A549 (cell line): Measurements from ENCODE around the gene HSD17B7. TPM values are rescaled to one million over a fixed set of nuclear protein-coding genes. Genes with fewer than 3 reads are reported as not detected.

ENCODE experiments used
- ATAC-seq, 2 experiments: fragments of 200-7000 bp in 1 of 2; fragments of >200 bp in 1 of 2; cut with Nextera tagmentation in 1 of 2; cut with Tn5 transposase in 1 of 2; 3 replicates each; pipeline versions ENCODE4 v1.8.0 to v1.9.1; 2018 to 2020; ENCODE audit warnings: mild to moderate bottlenecking in 1 of 2, moderate library complexity in 1 of 2
- CTCF ChIA-PET: fragments of 300-600 bp; sonication (Branson Sonifier 250); formaldehyde crosslinking; extraction: SDS; loops from one replicate; lab custom pipeline; 2021; ENCODE audit warnings: antibody characterized with exemption, inconsistent platforms; lab: Yijun Ruan, JAX
- POLR2A ChIA-PET: fragments of 350-600 bp; formaldehyde crosslinking; extraction: SDS; loops from one replicate; lab custom pipeline; 2021; ENCODE audit warnings: antibody characterized with exemption, inconsistent platforms; lab: Yijun Ruan, JAX
- DNase-seq, 2 experiments: peaks; one replicate each; pipeline versions ENCODE4 v3.0.0 to v3.0.0-alpha.2; 2011 to 2016; ENCODE audit warnings: low read depth in 1 of 2, low spot score in 1 of 2
- FAIRE-seq: peaks from 2 replicates; lab custom pipeline; 2011; peaks lifted over from hg19 to GRCh38; lab: Jason Lieb, UNC
- H3K27ac ChIP-seq, 2 experiments: fragments of >200 bp; sonication (Bioruptor Twin); formaldehyde crosslinking; 3 replicates each; pipeline ENCODE4 v1.5.1; 2016 to 2017
- H3K4me1 ChIP-seq: fragments of >200 bp; sonication (Bioruptor Twin); formaldehyde crosslinking; 3 replicates; pipeline ENCODE4 v1.6.1; 2016
- H3K4me2 ChIP-seq: fragments of >200 bp; sonication (Bioruptor Twin); formaldehyde crosslinking; 3 replicates; pipeline ENCODE4 v1.6.1; 2016
- H3K4me3 ChIP-seq: fragments of >200 bp; sonication (Bioruptor Twin); formaldehyde crosslinking; 3 replicates; pipeline ENCODE4 v1.5.1; 2016
- H3K9me3 ChIP-seq: fragments of >200 bp; sonication (Bioruptor Twin); formaldehyde crosslinking; 3 replicates; pipeline ENCODE4 v1.6.1; 2016
- CBX8 ChIP-seq: fragments of 200-600 bp; sonication (generic); IDR thresholded peaks from 2 replicates; pipeline ENCODE4 v1.6.1; 2016
- CEBPB ChIP-seq, 2 experiments: fragments of >200 bp in 1 of 2; sonication (Bioruptor Twin) in 1 of 2; formaldehyde crosslinking in 1 of 2; IDR thresholded peaks; 2 replicates each; pipeline ENCODE4 v1.6.1; 2012 to 2016
- EHF ChIP-seq: fragments of 250-450 bp; sonication (Bioruptor Pico); IDR thresholded peaks from 2 replicates; pipeline ENCODE4 v1.5.0; 2020; ENCODE audit warnings: mild to moderate bottlenecking
- FOXS1 ChIP-seq: fragments of 250-450 bp; sonication (Bioruptor Pico); IDR thresholded peaks from 2 replicates; pipeline ENCODE4 v1.5.0; 2020; ENCODE audit warnings: mild to moderate bottlenecking, moderate library complexity
- HOXB5 ChIP-seq: fragments of 250-450 bp; sonication (Bioruptor Pico); IDR thresholded peaks from 2 replicates; pipeline ENCODE4 v1.5.0; 2020; ENCODE audit warnings: mild to moderate bottlenecking, moderate library complexity
- KDM5A ChIP-seq: fragments of 200-600 bp; sonication (generic); IDR thresholded peaks from 2 replicates; pipeline ENCODE4 v1.6.1; 2016; ENCODE audit warnings: antibody characterized with exemption, mild to moderate bottlenecking
- MAZ ChIP-seq: fragments of 150-350 bp; IDR thresholded peaks from 2 replicates; pipeline ENCODE4 v1.6.1; 2014; ENCODE audit warnings: antibody characterized with exemption, low read depth, low read length, borderline replicate concordance
- MYC ChIP-seq: IDR thresholded peaks from 2 replicates; pipeline ENCODE4 v1.6.1; 2012; ENCODE audit warnings: mild to moderate bottlenecking, inconsistent platforms, low read length, improper control_type of control experiment, borderline replicate concordance
- NFE2L2 ChIP-seq: fragments of 150-350 bp; conservative IDR thresholded peaks from 2 replicates; pipeline ENCODE4 v1.6.1; 2014; ENCODE audit warnings: low read length
- NPAS2 ChIP-seq: fragments of 250-450 bp; sonication (Bioruptor Pico); IDR thresholded peaks from 2 replicates; pipeline ENCODE4 v1.8.0; 2022; ENCODE audit warnings: mild to moderate bottlenecking, moderate library complexity, borderline replicate concordance
- RAD21 ChIP-seq, 2 experiments: fragments of >200 bp in 1 of 2; sonication (Bioruptor Twin) in 1 of 2; formaldehyde crosslinking in 1 of 2; IDR thresholded peaks in 1 of 2; conservative IDR thresholded peaks in 1 of 2; 2 replicates in 1 of 2; 3 replicates in 1 of 2; pipeline ENCODE4 v1.6.1; 2012 to 2018; ENCODE audit warnings: inconsistent platforms in 1 of 2
- RNF2 ChIP-seq: fragments of 200-600 bp; sonication (generic); IDR thresholded peaks from 2 replicates; pipeline ENCODE4 v1.6.1; 2016; ENCODE audit warnings: low read depth, mild to moderate bottlenecking, antibody characterized with exemption, moderate library complexity, borderline replicate concordance
- ZFP36 ChIP-seq: fragments of 450-650 bp; IDR thresholded peaks from 2 replicates; pipeline ENCODE4 v1.6.1; 2014; ENCODE audit warnings: borderline replicate concordance; ENCODE audit not compliant: partially characterized antibody
- ZNF302 ChIP-seq: fragments of 250-450 bp; sonication (Bioruptor Pico); IDR thresholded peaks from 2 replicates; pipeline ENCODE4 v1.9.0; 2021; ENCODE audit warnings: inconsistent platforms, mild to moderate bottlenecking, moderate library complexity
- ZSCAN20 ChIP-seq: fragments of 250-450 bp; sonication (Bioruptor Pico); IDR thresholded peaks from 2 replicates; pipeline ENCODE4 v1.8.0; 2022; ENCODE audit warnings: mild to moderate bottlenecking, moderate library complexity
- WGBS: methylation state at CpG from one replicate; pipeline ENCODE4 v1.1.6; 2017; ENCODE audit errors: missing lambda C conversion rate; 5-methylcytosine and 5-hydroxymethylcytosine counted together
- polyA plus RNA-seq, 4 experiments: library from polyadenylated mRNA; depleted of rRNA in 3 of 4; stranded (reverse); fragments of >200 nt; fragmentation: RNase III in 1 of 4; extraction: RNeasy Plus Mini Kit Qiagen cat#74134 plus additional on column Dnase treatment in 1 of 4; gene quantifications; 2 replicates in 3 of 4; 3 replicates in 1 of 4; pipeline ENCODE4 v1.2.3, GENCODE V29; 2011 to 2017
- TF ChIP-seq, protein P1 (sequence below): fragments of 150-350 bp; IDR thresholded peaks from 2 replicates; pipeline ENCODE4 v1.6.1; 2014; ENCODE audit warnings: low read depth, mild to moderate bottlenecking, low read length
- TF ChIP-seq, protein P2 (sequence below): fragments of 250-450 bp; sonication (Bioruptor Pico); IDR thresholded peaks from 2 replicates; pipeline ENCODE4 v1.5.0; 2021; ENCODE audit warnings: mild to moderate bottlenecking, moderate library complexity, borderline replicate concordance
- TF ChIP-seq, protein P3 (sequence below): fragments of >200 bp; sonication (Bioruptor Twin); formaldehyde crosslinking; IDR thresholded peaks from 3 replicates; pipeline ENCODE4 v1.5.1; 2016
- TF ChIP-seq, protein P4 (sequence below): IDR thresholded peaks from 2 replicates; pipeline ENCODE4 v1.6.1; 2012; ENCODE audit warnings: low read depth, borderline replicate concordance
- TF ChIP-seq, protein P5 (sequence below): fragments of 250-450 bp; sonication (Bioruptor Pico); IDR thresholded peaks from 2 replicates; pipeline ENCODE4 v1.5.0; 2020; ENCODE audit warnings: low read depth, mild to moderate bottlenecking, moderate library complexity

The HSD17B7 gene
- polyA plus RNA-seq, 2 of the 4 experiments (the other 2 are of a cell fraction) = 14.0 to 22.1 TPM

DNA sequence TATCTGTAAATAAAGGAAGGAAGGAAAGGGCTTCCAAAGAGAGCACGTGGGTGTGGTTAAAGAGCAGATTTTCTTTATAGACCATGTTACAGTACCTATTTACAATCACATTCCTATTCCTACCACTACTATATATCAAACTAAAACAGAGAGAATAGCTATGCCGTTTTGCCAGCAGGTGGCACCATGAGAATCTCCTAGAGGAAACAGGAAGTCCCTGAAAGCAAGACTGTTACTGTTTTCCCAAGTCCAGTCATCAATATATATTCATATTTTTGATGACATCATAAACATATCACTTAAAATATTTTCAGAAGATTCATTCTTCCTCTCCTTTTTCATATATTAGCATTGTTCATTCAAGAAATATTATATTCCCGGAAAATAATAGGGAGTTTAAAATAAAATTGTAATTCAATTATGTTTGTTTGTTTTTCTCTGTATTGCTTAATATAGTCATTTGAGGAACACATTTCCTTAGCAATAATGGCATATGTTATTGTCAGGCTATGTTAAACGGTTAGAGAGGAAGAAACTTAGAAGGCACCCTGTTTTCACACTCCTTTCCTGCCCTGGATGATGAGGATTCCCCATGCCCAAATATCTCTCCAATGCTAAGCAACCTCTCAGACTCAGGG, 63.9 kb downstream of the HSD17B7 start (continued):
- TF ChIP-seq ZSCAN20 (CRISPR knock-in tag) = no peak
- TF ChIP-seq EHF (CRISPR knock-in tag) = no peak
- peak; percentile 64 to 66 for TF ChIP-seq RAD21 (conservative IDR thresholded peaks at IDR 0.05 in 1 of 2, IDR thresholded peaks at IDR 0.05 in 1 of 2)
- TF ChIP-seq, protein P1, sequence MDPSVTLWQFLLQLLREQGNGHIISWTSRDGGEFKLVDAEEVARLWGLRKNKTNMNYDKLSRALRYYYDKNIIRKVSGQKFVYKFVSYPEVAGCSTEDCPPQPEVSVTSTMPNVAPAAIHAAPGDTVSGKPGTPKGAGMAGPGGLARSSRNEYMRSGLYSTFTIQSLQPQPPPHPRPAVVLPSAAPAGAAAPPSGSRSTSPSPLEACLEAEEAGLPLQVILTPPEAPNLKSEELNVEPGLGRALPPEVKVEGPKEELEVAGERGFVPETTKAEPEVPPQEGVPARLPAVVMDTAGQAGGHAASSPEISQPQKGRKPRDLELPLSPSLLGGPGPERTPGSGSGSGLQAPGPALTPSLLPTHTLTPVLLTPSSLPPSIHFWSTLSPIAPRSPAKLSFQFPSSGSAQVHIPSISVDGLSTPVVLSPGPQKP = no peak
- no peak for TF ChIP-seq HOXB5 (CRISPR knock-in tag)
- TF ChIP-seq, protein P2, sequence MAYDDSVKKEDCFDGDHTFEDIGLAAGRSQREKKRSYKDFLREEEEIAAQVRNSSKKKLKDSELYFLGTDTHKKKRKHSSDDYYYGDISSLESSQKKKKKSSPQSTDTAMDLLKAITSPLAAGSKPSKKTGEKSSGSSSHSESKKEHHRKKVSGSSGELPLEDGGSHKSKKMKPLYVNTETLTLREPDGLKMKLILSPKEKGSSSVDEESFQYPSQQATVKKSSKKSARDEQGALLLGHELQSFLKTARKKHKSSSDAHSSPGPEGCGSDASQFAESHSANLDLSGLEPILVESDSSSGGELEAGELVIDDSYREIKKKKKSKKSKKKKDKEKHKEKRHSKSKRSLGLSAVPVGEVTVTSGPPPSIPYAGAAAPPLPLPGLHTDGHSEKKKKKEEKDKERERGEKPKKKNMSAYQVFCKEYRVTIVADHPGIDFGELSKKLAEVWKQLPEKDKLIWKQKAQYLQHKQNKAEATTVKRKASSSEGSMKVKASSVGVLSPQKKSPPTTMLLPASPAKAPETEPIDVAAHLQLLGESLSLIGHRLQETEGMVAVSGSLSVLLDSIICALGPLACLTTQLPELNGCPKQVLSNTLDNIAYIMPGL (CRISPR knock-in tag) = no peak
- TF ChIP-seq, all 56 proteins: peak for 3

- no peaks in the 10 kb centered on the region for H3K9me3 ChIP-seq
- ATAC-seq = no peak
- DNase-seq = no peak
- H3K4me3 ChIP-seq = no peak overlapping the region
- no peaks in the 10 kb centered on the region for H3K4me1 ChIP-seq
- no peak for FAIRE-seq
- 49% methylated on average over 4 of the region's 4 CpGs for WGBS
- POLR2A ChIA-PET = no interaction called here
- H3K27ac ChIP-seq = no peak overlapping the region
- no peak overlapping the region for H3K4me2 ChIP-seq
- TF ChIP-seq NPAS2 (CRISPR knock-in tag) (no peak), CBX8 (no peak)
- TF ChIP-seq, protein P3, sequence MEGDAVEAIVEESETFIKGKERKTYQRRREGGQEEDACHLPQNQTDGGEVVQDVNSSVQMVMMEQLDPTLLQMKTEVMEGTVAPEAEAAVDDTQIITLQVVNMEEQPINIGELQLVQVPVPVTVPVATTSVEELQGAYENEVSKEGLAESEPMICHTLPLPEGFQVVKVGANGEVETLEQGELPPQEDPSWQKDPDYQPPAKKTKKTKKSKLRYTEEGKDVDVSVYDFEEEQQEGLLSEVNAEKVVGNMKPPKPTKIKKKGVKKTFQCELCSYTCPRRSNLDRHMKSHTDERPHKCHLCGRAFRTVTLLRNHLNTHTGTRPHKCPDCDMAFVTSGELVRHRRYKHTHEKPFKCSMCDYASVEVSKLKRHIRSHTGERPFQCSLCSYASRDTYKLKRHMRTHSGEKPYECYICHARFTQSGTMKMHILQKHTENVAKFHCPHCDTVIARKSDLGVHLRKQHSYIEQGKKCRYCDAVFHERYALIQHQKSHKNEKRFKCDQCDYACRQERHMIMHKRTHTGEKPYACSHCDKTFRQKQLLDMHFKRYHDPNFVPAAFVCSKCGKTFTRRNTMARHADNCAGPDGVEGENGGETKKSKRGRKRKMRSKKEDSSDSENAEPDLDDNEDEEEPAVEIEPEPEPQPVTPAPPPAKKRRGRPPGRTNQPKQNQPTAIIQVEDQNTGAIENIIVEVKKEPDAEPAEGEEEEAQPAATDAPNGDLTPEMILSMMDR = no peak
- TF ChIP-seq, all 56 proteins: peak for 0
- CTCF ChIA-PET = interaction anchor here (1.5 to 6.0 kb wide), 5 partner anchors 8 to 461 kb away, joined by 6 to 42 read pairs (median 12); no protein-coding TSS in a partner anchor
Measured at GRCh38 chr1:162855461-162856150, 65.1 kb downstream of the HSD17B7 start.

DNA sequence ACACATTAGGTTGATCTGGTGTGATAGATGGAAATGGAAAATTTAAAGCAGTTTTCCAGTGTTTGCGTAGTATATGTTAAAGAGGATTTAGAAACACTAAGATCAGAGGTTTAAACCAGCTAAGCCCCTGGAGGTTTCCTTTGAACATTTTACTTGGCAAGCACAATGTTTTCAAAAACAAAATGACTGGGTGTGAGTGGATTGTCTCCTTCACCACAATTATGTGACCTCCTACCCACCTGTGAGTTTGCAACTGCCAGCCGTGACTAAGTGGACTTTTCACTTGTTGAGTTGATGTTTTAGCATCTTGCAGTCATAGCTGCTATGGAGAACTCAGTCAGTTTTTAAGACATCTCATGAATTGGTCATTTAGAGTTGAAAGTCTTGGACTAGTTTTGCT, 65.8 kb downstream of the HSD17B7 start:
- FAIRE-seq (no peak), DNase-seq (no peak), ATAC-seq (no peak)
- H3K4me1 ChIP-seq = no peaks in the 10 kb centered on the region
- 60% methylated on average over 2 of the region's 2 CpGs for WGBS
- H3K4me3 ChIP-seq = no peak overlapping the region
- no peaks in the 10 kb centered on the region for H3K9me3 ChIP-seq
- TF ChIP-seq, protein P3 = no peak
- TF ChIP-seq FOXS1 (no peak), ZNF302 (CRISPR knock-in tag) (no peak), MAZ (no peak), CEBPB (IDR thresholded peaks at IDR 0.05) (no peak), NFE2L2 (no peak), KDM5A (no peak), MYC (no peak), ZFP36 (no peak), RNF2 (no peak)
- TF ChIP-seq, protein P4, sequence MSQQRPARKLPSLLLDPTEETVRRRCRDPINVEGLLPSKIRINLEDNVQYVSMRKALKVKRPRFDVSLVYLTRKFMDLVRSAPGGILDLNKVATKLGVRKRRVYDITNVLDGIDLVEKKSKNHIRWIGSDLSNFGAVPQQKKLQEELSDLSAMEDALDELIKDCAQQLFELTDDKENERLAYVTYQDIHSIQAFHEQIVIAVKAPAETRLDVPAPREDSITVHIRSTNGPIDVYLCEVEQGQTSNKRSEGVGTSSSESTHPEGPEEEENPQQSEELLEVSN = no peak
- TF ChIP-seq, protein P5, sequence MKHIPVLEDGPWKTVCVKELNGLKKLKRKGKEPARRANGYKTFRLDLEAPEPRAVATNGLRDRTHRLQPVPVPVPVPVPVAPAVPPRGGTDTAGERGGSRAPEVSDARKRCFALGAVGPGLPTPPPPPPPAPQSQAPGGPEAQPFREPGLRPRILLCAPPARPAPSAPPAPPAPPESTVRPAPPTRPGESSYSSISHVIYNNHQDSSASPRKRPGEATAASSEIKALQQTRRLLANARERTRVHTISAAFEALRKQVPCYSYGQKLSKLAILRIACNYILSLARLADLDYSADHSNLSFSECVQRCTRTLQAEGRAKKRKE (CRISPR knock-in tag) = no peak
- CTCF ChIA-PET = interaction anchor here (1.5 to 6.0 kb wide), 3 partner anchors 9 to 460 kb away, joined by 8 to 42 read pairs (median 12); no protein-coding TSS in a partner anchor
- no peak overlapping the region for H3K27ac ChIP-seq
- no peak overlapping the region for H3K4me2 ChIP-seq
- POLR2A ChIA-PET = no interaction called here
